ENCODE results near the gene TMPRSS4.

GRCh38 chr11:118126082-118126838 is 49.4 kb downstream of the TMPRSS4 start:
- TF ChIP-seq CTCF (IDR thresholded peaks at IDR 0.05) (no peak), EZH2 (IDR thresholded peaks at IDR 0.05; ENCODE audit: borderline replicate concordance, insufficient read depth, low read depth, low read length, poor library complexity, severe bottlenecking) (no peak)

All from B cell (primary cell).